WTC11 (cell line): ENCODE measurements around the gene NAV3.

ENCODE experiments used
- CREB1 ChIP-seq: sonication (generic); formaldehyde crosslinking; IDR thresholded peaks from 2 replicates; pipeline ENCODE4 v1.8.0; 2023; ENCODE audit warnings: mild to moderate bottlenecking, missing genetic modification reagents
- CTCF ChIP-seq: fragments of 200-600 bp; IDR thresholded peaks from 2 replicates; pipeline ENCODE4 v1.8.0; 2022; ENCODE audit warnings: antibody characterized with exemption
- EMX1 ChIP-seq: fragments of 250-450 bp; sonication (Bioruptor Pico); IDR thresholded peaks from 2 replicates; pipeline ENCODE4 v1.8.0; 2021; ENCODE audit warnings: mild to moderate bottlenecking
- ETV6 ChIP-seq: sonication (generic); formaldehyde crosslinking; IDR thresholded peaks from 2 replicates; pipeline ENCODE4 v1.8.1; 2022; ENCODE audit warnings: mild to moderate bottlenecking, missing genetic modification reagents
- GABPB1 ChIP-seq: sonication (generic); formaldehyde crosslinking; IDR thresholded peaks from 2 replicates; pipeline ENCODE4 v1.8.1; 2023; ENCODE audit warnings: mild to moderate bottlenecking, missing genetic modification reagents
- HMGA2 ChIP-seq: fragments of 250-450 bp; sonication (Bioruptor Pico); IDR thresholded peaks from 2 replicates; pipeline ENCODE4 v1.4.0; 2021; ENCODE audit warnings: mild to moderate bottlenecking, moderate library complexity
- NR1H2 ChIP-seq: sonication (generic); formaldehyde crosslinking; IDR thresholded peaks from 2 replicates; pipeline ENCODE4 v1.9.0; 2021; ENCODE audit warnings: mild to moderate bottlenecking, moderate library complexity, missing genetic modification reagents
- SP1 ChIP-seq: sonication (generic); formaldehyde crosslinking; conservative IDR thresholded peaks from 2 replicates; pipeline ENCODE4 v1.8.1; 2022; ENCODE audit warnings: missing genetic modification reagents

DNA sequence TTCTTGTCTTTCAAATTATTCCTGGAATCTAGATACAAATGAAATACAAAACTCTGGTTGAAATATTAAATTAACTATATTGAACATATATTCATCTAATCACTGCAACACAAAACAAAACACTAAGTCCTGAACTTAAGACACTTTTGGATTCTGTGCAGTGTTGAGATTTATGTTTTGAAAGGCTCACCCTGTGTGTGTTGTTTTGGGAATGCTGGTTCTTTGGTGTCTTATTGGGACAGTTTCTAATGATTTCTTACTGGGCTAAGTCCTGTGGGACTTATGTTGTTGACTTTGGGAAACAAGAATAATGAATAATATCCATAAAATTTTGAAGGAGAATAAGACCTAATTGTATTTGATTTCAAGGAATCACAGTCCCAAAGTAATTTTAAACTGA is 153.2 kb downstream of the NAV3 start:
- TF ChIP-seq GABPB1 (CRISPR knock-in tag) (no peak), NR1H2 (CRISPR knock-in tag) (no peak), HMGA2 (CRISPR knock-in tag) (no peak), CTCF (no peak), SP1 (CRISPR knock-in tag) (no peak), ETV6 (CRISPR knock-in tag) (no peak), EMX1 (CRISPR knock-in tag) (no peak), CREB1 (CRISPR knock-in tag) (no peak)
